Activated naive CD4-positive, alpha-beta T cell treated with anti-CD3 and anti-CD28 coated beads, Interleukin-2, amount 10 ng/mL, durations not matched to agents 7 days and 5 days (primary cell): ENCODE data around the gene HMGA1.

Source experiments
- CTCF ChIA-PET: fragments of 350-600 bp; sonication (Branson Sonifier 250); formaldehyde crosslinking; loops from one replicate; lab custom pipeline; 2021; ENCODE audit warnings: antibody characterized with exemption; lab: Charles Lee
- DNase-seq: peaks from one replicate; pipeline ENCODE4 v3.0.0-alpha.2; 2020
- H3K27ac Mint-ChIP-seq: one replicate; pipeline ENCODE4 v1.8.0; 2021; ENCODE audit warnings: mild to moderate bottlenecking, moderate library complexity, mixed read lengths
- H3K27me3 Mint-ChIP-seq: one replicate; pipeline ENCODE4 v1.8.0; 2021; ENCODE audit warnings: mild to moderate bottlenecking, mixed read lengths
- H3K36me3 Mint-ChIP-seq: one replicate; pipeline ENCODE4 v1.8.0; 2021; ENCODE audit warnings: mixed read lengths
- H3K4me1 Mint-ChIP-seq: one replicate; pipeline ENCODE4 v1.8.0; 2021; ENCODE audit warnings: mixed read lengths
- H3K4me3 Mint-ChIP-seq: one replicate; pipeline ENCODE4 v1.8.0; 2021; ENCODE audit warnings: mild to moderate bottlenecking, moderate library complexity, mixed read lengths
- H3K9me3 Mint-ChIP-seq: one replicate; pipeline ENCODE4 v1.8.0; 2021; ENCODE audit warnings: mixed read lengths

Gene HMGA1

DNA sequence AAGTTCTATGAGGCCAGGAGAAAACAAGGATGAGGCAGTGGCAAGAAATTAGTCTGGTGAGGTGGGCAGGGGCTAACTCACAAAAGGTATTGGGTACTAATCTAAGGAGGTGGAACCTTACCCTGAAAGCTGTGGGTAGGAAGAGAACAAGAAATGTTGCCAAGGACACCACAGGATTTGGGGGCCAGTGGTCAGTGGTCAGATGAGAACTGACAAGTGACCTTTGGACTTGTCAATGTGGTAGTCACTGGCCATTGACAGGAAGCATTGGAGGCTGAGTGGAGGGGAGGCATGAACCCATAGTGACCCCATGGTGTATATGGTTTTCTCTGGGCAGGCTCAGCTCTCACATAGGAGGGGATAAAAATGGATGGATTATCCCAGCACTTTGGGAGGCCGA is 37.5 kb downstream of the HMGA1 start:
- peaks cover 1% of the 10 kb centered on the region for H3K36me3 Mint-ChIP-seq
- CTCF ChIA-PET: no interaction called here
- H3K4me3 Mint-ChIP-seq: no peak overlapping the region
- no peak overlapping the region for H3K27ac Mint-ChIP-seq
- H3K9me3 Mint-ChIP-seq: no peaks in the 10 kb centered on the region
- peaks cover 9% of the 10 kb centered on the region for H3K4me1 Mint-ChIP-seq
- H3K27me3 Mint-ChIP-seq: no peaks in the 10 kb centered on the region
- DNase-seq: no peak

- no peak overlapping the region for H3K27ac Mint-ChIP-seq
- CTCF ChIA-PET: no interaction called here
- H3K36me3 Mint-ChIP-seq: peaks cover 7% of the 10 kb centered on the region
- H3K9me3 Mint-ChIP-seq: no peaks in the 10 kb centered on the region
- H3K27me3 Mint-ChIP-seq: no peaks in the 10 kb centered on the region
- DNase-seq: no peak
- H3K4me3 Mint-ChIP-seq: no peak overlapping the region
- peaks cover 9% of the 10 kb centered on the region for H3K4me1 Mint-ChIP-seq
These were observed 38.6 kb downstream of the HMGA1 start for GRCh38 chr6:34275128-34275804.

DNA sequence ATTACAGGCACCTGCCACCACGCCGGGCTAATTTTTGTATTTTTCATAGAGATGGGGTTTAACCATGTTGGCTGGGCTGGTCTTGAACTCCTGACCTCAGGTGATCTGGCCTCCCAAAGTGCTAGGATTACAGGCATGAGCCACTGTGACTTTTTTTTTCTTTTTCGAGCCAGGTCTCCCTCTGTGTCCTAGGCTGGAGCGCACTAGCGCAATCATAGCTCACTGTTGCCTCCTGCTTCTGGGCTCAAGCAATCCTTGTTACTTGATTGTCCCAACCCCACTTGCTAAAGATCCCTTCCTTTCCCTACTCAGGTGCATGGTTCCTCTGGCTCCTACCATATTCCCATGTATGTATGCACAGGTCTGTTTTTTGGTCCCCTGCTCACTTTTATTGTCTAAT is 39.5 kb downstream of the HMGA1 start:
- H3K4me1 Mint-ChIP-seq: peaks cover 9% of the 10 kb centered on the region
- no peak for DNase-seq
- peaks cover 10% of the 10 kb centered on the region for H3K36me3 Mint-ChIP-seq
- H3K9me3 Mint-ChIP-seq: no peaks in the 10 kb centered on the region
- H3K4me3 Mint-ChIP-seq: no peak overlapping the region
- no peak overlapping the region for H3K27ac Mint-ChIP-seq
- CTCF ChIA-PET: no interaction called here
- H3K27me3 Mint-ChIP-seq: no peaks in the 10 kb centered on the region

DNA sequence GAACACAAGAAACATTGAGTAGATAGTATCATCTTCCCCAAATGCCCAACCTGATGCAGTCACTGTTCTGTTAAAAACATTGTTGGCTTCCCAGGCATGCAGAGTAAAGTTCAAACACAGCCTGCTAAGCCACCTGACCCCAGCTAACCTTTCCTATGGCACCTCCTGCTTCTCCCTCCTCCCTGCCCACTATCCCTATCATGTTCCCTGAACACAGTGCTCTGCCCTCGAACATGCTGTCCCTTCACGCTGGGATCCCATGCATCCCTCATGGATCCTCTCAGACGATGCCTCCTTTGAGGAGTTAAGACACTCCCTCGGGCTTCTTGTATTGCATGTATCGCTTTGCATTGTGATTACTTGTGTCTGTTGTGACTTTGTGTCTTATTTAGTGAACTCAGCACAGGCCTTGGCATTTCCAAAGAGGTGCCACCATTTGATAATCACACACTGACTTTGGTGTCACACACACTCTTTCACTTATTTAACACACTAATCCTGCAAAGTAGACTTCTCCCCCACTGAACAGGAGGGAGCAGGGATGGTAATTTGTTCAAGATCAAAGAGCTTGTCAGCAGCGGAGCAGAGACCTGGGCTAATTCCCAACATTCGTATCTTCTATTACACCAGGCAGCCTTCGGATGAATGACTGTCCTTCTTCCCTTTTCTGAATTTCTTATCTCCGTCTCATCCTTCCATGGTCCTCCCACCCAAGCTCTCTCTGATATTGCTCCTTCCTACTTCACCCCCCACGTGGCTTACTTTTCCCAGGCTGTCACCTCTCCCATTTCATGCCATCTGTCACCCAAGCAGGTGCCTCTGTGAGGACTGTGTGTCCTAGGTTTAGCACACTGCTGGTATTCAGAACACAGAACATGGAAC is 40.4 kb downstream of the HMGA1 start:
- CTCF ChIA-PET: no interaction called here
- Mint-ChIP-seq H3K27ac (no peak overlapping the region), H3K9me3 (no peaks in the 10 kb centered on the region), H3K36me3 (peaks cover 10% of the 10 kb centered on the region), H3K27me3 (no peaks in the 10 kb centered on the region), H3K4me1 (peaks cover 9% of the 10 kb centered on the region), H3K4me3 (no peak overlapping the region)
- no peak for DNase-seq

GRCh38 chr6:34277763-34278112 is 41.1 kb downstream of the HMGA1 start:
- peaks cover 9% of the 10 kb centered on the region for H3K4me1 Mint-ChIP-seq
- H3K27ac Mint-ChIP-seq: no peak overlapping the region
- H3K27me3 Mint-ChIP-seq: no peaks in the 10 kb centered on the region
- no peak overlapping the region for H3K4me3 Mint-ChIP-seq
- no peak for DNase-seq
- peaks cover 10% of the 10 kb centered on the region for H3K36me3 Mint-ChIP-seq
- CTCF ChIA-PET: no interaction called here
- H3K9me3 Mint-ChIP-seq: no peaks in the 10 kb centered on the region

DNA sequence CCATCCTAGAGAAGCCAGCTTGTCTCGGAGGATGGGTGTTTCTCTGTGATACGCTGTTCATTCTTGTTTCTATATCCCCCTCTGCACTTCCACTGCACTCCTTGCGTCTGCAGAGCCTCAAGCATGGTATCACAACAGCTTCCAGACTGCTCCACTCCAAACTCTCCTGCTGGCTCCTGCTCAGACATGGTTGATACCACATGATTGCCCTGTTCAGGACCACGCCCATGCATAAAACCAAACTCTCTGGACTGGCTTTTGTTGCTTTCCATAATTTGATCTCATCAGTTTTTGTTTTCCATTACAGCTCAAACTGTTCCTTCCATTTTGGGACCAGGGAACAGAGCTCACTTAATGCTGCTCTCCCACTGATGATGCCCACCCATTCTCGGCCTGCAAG is 42.2 kb downstream of the HMGA1 start:
- no peak for DNase-seq
- Mint-ChIP-seq H3K9me3 (no peaks in the 10 kb centered on the region), H3K4me3 (no peak overlapping the region), H3K4me1 (peaks cover 10% of the 10 kb centered on the region), H3K27me3 (no peaks in the 10 kb centered on the region), H3K36me3 (peaks cover 11% of the 10 kb centered on the region), H3K27ac (no peak overlapping the region)
- CTCF ChIA-PET: no interaction called here

DNA sequence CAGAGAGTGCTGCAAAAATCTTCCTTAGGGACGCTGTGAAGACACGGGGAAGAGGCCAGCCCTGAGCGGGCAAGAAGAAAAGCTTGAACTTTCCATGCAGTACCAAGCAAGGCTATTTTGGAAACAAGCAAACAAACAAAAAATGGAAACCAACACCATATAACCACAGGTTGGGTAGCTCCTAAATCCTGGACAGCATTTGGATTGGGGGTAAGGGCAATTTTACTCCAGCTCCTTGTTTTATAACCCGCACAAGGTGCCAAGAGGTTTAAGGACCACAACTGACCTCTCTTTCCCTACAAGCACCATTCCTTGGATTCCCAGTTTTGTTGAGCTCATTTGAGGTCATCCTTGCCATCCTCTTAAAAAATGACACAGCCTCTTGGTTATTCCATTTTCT is 43.5 kb downstream of the HMGA1 start:
- H3K27me3 Mint-ChIP-seq: no peaks in the 10 kb centered on the region
- no peak for DNase-seq
- CTCF ChIA-PET: interaction anchor here (0.7 kb wide), 1 partner anchor 55 kb away, joined by 4 read pairs; no protein-coding TSS in a partner anchor

GRCh38 chr6:34281702-34282334 is 45.1 kb downstream of the HMGA1 start:
- no peak for DNase-seq
- CTCF ChIA-PET: no interaction called here
- Mint-ChIP-seq H3K4me1 (peaks cover 21% of the 10 kb centered on the region), H3K36me3 (peaks cover 24% of the 10 kb centered on the region), H3K9me3 (no peaks in the 10 kb centered on the region), H3K4me3 (no peak overlapping the region), H3K27me3 (no peaks in the 10 kb centered on the region), H3K27ac (no peak overlapping the region)

More for the DNA sequence above, 43.5 kb downstream of the HMGA1 start:
- H3K36me3 Mint-ChIP-seq: peaks cover 20% of the 10 kb centered on the region
- H3K9me3 Mint-ChIP-seq: no peaks in the 10 kb centered on the region
- peaks cover 19% of the 10 kb centered on the region for H3K4me1 Mint-ChIP-seq
- H3K27ac Mint-ChIP-seq: no peak overlapping the region
- no peak overlapping the region for H3K4me3 Mint-ChIP-seq

DNA sequence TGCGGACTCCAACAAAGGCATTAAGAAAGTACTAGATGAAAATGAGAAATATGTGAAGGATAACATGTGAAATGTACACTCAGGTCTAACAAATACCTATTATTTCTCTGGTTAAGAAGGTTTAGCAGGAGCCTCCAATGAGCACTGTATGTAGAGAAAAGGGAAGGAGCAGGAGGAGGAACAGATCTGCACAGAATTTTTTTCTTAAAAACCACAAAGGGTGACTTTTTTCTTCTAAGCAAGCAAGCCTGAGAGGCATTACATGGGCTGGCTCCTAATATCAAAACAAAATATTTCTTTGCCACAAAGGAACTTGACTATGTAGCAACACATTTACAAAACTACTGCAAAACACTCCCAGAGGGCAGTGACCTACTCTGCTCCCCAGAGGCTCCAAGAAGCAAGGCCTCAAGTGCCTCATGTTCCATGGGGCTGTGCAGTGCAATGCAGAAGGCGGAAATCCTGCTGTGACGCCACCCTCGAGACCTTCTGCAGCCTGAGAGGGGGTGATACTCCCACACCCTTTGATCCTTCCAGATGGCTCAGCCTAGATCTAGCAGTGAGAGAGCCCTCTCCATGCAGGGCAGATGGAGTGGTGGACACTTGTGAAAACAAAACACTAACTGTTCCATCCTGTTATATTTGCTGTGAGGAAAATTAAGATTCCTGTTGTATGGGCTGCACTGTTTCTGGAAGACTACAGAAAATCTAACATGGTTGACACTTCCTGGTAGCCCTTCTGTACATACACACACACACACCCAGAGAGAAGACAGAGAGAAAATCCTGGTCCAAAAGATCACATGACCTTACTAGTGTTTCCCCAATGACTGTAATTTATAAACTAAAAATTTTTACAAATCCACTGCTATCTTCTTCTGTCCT is 48.1 kb downstream of the HMGA1 start:
- Mint-ChIP-seq H3K36me3 (peaks cover 30% of the 10 kb centered on the region), H3K27me3 (no peaks in the 10 kb centered on the region), H3K4me1 (peaks cover 31% of the 10 kb centered on the region), H3K27ac (peak overlapping the region; percentile 56), H3K4me3 (no peak overlapping the region), H3K9me3 (no peaks in the 10 kb centered on the region)
- CTCF ChIA-PET: no interaction called here
- DNase-seq: no peak

DNA sequence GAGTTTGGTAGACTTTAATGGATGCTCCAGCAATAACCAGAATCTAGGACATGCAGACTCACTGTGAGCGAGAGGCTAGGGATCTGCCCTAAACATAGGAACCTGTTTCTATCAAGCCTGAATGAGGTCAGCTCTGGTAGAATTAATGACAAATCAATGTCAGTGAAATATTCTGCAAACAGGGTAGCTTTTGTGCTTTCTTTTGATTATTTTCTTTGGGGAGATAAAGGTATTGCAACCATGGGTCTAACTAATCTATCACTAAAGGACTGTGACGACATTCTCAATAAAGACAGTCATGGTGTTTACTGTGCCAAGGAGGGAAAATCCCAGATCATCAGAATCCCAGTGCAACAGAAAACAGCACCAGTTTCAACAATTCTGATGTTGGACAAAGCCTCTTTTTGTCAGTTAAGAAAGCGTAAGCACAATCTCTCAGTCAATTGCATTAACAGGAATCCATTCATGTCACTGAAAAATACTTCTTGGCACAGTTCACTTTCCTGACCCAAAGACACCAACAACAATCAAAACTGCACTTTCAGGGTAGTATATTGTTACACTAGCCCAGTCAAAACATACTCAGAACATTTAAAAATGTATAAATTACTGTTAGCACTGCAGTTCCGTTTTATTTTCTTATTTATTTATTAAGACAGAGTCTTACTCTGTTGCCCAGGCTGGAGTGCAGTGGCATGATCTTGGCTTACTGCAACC is 48.9 kb downstream of the HMGA1 start:
- Mint-ChIP-seq H3K27ac (no peak overlapping the region), H3K4me1 (peaks cover 32% of the 10 kb centered on the region), H3K27me3 (no peaks in the 10 kb centered on the region), H3K4me3 (no peak overlapping the region), H3K36me3 (peaks cover 31% of the 10 kb centered on the region), H3K9me3 (no peaks in the 10 kb centered on the region)
- DNase-seq: no peak
- CTCF ChIA-PET: no interaction called here

- H3K4me3 Mint-ChIP-seq: no peak overlapping the region
- H3K4me1 Mint-ChIP-seq: peaks cover 32% of the 10 kb centered on the region
- H3K9me3 Mint-ChIP-seq: no peaks in the 10 kb centered on the region
- CTCF ChIA-PET: no interaction called here
- H3K27me3 Mint-ChIP-seq: no peaks in the 10 kb centered on the region
- H3K27ac Mint-ChIP-seq: peak overlapping the region; percentile 25
- H3K36me3 Mint-ChIP-seq: peaks cover 39% of the 10 kb centered on the region
- peak; percentile 48 for DNase-seq
These were observed 51.9 kb downstream of the HMGA1 start for GRCh38 chr6:34288581-34288980.

DNA sequence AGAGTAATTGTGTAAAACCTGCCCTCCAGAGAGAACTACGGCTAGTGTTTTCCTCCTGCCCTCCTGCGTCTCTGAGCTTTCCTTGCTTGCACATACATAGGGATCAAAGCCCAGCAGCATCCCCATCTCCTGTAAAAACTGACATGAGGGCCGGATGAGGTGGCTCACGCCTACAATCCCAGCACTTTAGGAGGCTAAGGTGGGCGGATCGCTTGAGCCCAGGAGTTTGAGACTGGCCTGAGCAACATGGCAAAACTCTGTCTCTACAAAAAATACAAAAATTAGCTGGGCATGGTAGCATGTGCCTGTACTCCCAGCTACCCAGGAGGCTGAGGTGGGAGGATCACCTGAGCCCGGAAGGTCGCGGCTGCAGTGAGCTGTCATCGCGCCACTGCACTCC is 52.5 kb downstream of the HMGA1 start:
- Mint-ChIP-seq H3K9me3 (no peaks in the 10 kb centered on the region), H3K27ac (no peak overlapping the region), H3K36me3 (peaks cover 37% of the 10 kb centered on the region), H3K4me3 (no peak overlapping the region), H3K4me1 (peaks cover 30% of the 10 kb centered on the region), H3K27me3 (no peaks in the 10 kb centered on the region)
- CTCF ChIA-PET: no interaction called here
- no peak for DNase-seq

- Mint-ChIP-seq H3K4me1 (peaks cover 26% of the 10 kb centered on the region), H3K27me3 (no peaks in the 10 kb centered on the region), H3K9me3 (no peaks in the 10 kb centered on the region), H3K4me3 (no peak overlapping the region), H3K27ac (no peak overlapping the region), H3K36me3 (peaks cover 24% of the 10 kb centered on the region)
- CTCF ChIA-PET: no interaction called here
- no peak for DNase-seq
These were observed 56.3 kb downstream of the HMGA1 start for GRCh38 chr6:34292954-34293353.
